Smooth muscle cell of the brain vasculature (primary cell): ENCODE results near the gene PPP1R14D.

Source experiments
- DNase-seq: peaks from one replicate; pipeline ENCODE4 v3.0.0-alpha.2; 2012; ENCODE audit warnings: low read depth, low spot score

The PPP1R14D gene

DNA sequence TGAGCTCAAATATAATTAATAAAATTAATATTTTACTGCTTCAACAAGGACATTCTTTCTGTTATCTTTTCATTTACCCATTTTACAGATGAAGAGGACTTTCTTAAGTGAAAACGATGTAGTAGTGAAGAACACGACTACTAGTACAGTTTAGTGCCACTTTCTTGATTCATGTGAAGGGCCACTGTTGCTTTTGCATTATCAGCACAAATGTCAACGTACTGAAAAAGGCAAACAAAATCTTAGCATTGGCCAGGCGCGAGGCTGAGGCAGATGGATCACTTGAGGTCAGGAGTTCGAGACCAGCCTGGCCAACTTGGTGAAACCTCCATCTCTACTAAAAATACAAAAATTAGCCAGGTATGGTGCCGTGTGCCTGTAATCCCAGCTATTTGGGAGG, 9.5 kb downstream of the PPP1R14D start:
- DNase-seq = no peak

DNA sequence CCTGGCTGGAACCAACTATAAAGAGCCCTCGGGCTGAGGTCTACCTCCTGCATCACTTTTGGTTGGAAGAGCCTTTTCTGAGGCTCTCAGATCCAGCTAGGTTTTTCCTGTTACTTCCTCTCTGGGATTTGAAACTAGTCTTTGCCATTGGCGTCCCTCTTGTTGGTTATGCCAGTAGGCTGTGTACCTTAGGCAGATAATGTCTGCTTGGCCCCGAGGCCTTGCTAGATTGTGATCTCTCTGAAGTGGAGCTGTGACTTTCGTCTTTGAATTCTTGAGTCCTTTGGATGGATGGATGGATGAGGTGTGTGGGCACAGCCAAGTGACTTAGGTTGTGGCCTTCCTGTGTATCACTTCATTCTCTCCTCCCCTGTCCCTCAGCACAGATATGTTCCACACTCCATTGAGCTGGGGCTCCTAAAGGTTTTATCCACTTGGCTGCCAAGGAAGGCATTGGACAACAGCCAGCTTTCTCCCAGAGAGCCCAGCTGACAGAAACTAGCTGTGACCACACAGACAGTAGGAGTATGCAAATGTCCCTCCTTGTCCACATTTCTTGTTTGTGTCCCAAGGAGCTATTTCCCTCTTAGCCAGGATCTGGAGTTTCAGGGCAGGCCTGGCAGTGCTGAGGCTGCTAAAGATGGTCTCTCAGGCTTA, 13.3 kb downstream of the PPP1R14D start:
- DNase-seq = no peak

DNA sequence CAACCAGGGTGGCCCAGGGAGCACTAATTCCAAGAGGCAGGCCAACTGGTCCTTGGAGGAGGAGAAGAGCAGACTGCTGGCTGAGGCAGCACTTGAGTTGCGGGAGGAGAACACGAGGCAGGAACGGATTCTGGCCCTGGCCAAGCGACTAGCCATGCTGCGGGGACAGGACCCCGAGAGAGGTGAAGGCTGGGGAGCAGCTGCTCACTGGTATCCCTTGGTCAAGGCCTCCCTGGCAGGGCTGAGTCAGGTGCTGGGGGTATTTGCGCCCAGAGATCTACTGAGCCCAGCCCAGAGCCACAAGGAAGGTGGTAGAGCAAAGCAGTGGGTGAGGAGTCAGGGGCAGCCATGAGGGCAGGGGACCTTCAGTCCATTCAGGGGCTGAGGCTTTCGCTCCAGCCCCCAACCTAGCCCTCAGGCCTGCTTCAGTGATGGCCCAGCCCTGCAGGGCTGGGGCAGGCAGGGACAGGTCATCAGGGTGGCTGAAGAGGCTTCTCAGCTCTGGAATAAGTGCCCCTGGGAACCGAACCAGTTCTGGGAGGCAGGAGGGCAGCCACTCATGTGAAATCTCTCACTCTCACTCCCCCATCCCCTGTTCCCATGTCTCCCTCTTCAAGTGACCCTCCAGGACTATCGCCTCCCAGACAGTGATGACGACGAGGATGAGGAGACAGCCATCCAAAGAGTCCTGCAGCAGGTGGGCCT, 15.6 kb downstream of the PPP1R14D start:
- no peak for DNase-seq

DNA sequence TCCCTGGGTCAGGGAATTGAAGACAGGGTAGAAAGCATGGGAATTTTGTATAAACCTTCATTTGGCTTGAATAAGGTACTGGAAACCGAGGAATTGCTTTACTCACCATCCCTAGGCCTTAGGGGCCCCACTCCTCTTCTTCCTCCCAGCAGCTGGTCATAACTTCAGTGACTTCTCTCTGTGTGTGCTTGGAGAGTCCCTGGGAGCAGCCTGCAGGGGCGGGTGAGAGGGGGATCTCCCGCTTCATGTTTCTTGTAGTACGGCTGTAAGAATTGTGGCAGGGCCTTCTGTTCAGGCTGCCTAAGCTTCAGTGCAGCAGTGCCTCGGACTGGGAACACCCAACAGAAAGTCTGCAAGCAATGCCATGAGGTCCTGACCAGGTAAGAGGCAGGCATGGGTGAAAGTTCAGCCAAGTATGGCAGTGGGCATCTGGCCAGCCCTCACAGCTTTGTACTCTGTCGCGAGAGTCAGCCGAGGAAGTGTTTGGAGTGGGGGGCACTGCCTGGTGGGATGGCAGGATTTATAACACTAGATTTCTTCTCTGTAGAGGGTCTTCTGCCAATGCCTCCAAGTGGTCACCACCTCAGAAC, 19.6 kb downstream of the PPP1R14D start:
- no peak for DNase-seq

DNA sequence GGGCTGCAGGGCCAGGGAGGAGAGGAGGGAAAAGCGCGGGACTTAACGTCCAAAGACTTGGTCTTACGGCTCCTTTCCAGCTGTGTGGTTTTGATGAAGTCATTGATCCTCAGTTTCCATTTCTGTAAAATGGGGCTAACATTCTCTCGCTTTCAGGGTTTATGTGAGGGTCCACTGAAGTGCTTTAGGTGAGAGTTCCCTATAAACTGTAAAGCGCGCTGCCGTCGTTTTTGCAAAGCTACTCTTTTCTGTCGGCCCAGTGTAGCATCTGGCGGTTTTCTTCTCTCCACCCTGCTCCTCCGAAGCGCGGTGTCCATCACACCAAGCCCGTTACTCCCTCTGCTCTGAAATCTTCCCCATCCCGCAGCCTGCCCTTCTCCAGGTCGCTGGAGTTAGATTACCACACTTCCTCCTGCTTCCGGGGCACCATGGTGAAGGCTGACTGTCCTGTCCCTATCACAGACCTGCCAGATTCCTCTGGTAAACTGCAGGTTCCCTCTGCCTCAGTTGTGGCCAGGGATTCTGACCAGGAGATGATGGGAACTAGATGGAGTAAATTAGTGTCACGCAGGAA, 20.5 kb downstream of the PPP1R14D start:
- DNase-seq = no peak

DNA sequence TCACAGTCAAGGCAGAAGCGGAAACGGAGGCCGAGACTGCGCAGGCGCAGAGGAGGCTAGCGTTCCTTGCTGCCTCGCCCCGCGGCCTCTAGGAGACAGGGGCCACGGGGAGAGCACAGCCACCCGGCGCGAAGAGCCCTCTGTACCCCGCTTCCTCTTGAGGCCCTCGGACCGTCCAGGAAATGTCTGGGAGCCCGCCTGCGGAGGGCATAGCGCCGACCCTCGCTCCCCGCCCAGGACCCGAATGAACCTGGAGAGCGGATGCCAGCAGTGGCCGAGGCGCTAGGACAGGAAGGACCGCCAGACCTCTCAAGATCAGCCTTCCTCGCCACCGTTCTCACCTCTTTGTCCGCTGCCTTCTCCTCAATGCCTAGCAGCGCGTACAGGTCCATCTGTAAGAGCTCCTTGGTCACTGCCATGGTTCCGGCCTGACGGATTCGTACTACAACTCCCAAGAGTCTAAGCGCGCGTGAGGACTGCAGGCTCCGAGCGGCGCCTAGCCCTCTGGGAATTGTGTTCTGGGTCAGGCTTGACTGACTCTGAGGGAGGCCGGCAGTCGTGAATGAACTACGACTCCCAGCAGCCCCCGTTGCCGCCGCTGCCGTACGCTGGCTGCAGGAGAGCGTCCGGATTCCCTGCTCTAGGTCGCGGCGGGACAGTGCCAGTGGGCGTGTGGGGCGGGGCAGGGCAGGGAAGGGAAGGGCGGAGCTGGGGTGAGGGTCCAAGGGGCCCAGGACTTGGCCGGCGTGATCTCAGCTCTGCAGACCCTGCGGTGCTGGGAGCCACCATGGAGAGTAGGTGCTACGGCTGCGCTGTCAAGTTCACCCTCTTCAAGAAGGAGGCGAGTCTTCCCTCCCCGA, 21.2 kb downstream of the PPP1R14D start, which contains the start of the genes DNAJC17 and ZFYVE19:
DNAJC17 (minus strand) TSS at position 446 of the 860 bp plus-strand sequence; CDS start at position 419, 27 bp downstream.
ZFYVE19 (plus strand) TSS at position 62 of the 860 bp plus-strand sequence; CDS start at position 563, 501 bp downstream.
- DNase-seq = peak; percentile 98

DNA sequence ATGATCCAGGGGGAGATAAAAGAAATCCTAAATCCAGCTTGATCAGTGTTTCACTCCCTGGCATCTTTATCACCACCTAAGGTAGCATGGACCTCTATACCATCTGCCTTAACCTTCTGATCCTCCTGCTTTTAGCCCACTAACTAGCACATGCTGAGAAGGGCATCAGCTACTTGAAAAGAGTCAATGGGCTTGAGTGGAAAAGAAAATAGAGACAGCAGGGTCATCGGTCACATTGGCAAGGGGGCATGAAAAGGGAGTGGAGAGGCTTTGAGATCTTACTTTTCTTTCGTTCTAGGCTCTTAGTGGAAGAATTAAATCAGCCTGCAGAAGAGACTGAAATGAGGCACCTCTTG, 21.9 kb downstream of the PPP1R14D start:
- no peak for DNase-seq

DNA sequence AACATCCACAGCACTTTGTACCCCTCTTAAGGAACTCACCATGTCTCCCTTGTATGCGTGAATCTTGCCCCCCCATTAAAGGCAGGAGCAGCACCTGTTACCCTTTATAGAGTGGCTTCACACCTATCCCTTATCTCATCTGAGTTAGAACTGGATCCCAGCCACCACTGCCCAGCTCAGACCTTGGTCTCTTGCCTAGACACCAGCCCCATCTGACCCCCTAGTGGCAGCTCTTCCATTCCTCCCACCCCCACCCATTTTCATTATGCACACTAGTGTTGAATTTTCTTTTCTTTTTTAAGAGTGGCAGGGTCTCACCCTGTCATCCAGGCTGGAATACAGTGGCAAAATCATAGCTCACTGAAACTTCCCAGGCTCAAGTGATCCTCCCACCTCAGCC, 24.8 kb downstream of the PPP1R14D start:
- no peak for DNase-seq

DNA sequence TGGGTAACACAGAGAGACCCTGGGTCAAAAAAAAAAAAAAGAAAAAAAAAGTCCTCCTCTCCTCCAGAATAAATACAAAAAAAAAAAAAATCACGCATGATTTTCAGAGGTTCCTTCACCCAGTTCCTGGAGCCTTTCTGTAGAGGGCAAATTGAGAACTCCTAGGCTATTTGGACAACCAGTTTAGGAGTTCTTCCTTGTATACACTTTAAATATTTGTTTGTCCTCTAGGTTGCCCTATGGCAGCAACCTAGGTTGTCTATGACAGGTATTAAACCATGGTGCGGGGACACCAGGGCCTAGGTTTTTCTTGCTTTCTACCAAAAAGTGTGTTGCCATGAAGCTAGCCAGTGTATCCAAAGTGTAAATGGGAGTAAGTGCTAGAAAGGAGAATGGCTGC, 25.4 kb downstream of the PPP1R14D start:
- no peak for DNase-seq

DNA sequence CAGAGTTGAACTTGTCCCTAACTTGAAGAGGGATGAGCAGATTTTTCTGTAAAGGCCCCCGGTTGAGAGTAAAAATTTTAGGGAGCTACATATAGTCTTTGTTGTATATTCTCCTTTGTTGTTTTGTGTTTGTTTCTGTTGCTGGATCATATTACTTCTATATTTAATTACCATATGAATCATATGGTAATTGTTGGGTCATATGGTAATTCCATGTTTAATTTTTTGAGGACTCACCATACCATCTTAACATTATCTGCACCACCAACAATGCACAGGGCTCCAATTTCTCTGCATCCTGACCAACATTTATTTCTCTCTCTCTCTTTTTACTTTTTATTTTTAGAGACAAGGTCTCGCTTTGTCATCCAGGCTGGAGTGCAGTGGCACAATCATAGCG, 29.0 kb downstream of the PPP1R14D start:
- DNase-seq = no peak

DNA sequence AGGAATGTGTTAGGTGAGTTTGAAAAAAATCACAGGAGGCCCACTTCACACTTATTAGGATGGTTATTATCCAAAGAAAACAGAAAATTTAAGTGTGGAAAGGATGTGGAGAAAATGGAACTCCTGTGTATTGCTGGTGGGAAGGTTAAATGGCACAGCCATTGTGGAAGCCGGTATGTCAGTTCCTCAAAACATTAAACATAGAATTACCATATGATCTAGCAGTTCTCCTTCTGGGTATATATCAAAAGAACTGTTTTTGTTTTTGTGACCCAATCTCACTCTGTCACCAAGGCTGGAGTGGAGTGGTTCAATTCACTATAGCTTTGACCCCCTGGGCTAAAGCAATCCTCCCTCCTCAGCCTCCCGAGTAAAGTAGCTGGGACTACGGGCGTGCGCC, 32.0 kb downstream of the PPP1R14D start:
- no peak for DNase-seq

DNA sequence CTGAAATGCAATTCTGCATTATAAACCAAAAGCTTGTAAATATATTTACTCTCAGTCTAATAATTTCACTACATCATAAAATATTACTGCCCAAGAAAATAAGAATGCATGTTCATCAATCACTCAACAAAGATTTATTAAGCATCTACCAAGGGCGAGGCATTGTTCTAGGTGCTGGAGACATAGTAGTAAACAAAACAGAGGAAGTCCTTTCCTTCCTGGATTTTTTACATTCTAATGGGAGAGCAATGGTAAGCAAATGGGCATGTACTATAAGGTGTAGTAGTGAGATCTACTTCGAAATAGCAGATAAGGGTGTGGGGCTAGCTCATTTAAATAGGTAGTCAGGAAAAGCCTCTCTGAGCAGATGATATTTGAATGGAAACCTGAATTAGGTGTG, 32.5 kb downstream of the PPP1R14D start:
- DNase-seq = no peak

DNA sequence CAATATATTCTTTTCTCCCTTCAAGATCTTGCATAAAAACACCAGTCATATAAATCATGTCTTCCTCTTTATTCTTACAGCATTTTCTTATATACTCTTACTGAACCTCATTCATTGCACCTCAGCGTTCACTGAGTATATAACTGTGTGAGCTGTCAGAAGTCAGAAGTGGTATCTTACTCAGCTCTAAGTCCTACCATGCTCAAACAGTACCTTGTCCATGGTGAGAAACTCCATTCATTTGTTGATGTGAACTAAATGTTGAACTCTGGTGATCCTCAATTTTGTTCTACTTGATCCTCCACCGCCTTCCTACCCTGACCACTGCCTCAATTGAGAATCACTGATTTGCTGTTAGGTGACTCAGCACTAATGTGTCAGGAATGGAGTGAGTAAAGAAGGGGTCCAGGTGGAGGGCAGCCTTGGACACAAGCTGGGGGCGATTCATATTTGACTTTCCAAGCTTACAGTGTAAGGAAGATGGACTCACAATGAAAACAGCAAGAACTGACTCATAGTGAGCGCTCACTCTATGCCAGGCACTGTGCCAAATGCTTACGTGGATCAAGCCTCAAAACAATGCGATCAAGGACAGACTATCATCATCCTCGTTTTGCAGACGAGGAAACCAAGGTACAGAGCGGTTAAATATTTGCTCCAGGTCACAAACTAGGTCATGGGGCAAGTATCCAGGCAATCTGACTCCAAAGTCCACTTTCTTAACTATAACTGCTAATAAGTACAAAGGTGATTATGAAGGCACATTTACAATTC, 35.1 kb downstream of the PPP1R14D start:
- peak; percentile 87 for DNase-seq

DNA sequence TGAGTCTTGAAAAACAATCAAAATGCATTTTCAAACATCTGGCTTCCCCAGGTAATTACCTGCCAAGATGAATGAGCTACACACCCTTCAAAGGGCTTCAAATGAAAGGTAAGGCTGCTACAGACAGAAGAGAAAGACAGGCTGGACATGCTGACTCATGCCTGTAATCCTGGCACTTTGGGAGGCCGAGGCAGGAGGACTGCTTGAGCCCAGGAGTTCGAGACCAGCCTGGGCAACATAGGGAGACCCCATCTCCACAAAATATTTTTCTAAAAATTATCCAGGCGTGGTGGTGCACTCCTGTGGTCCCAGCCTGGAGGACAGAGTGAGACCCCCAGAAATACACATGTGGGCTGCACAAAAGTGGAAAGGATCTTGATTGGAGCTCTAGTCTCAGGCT, 36.1 kb downstream of the PPP1R14D start:
- DNase-seq = no peak

DNA sequence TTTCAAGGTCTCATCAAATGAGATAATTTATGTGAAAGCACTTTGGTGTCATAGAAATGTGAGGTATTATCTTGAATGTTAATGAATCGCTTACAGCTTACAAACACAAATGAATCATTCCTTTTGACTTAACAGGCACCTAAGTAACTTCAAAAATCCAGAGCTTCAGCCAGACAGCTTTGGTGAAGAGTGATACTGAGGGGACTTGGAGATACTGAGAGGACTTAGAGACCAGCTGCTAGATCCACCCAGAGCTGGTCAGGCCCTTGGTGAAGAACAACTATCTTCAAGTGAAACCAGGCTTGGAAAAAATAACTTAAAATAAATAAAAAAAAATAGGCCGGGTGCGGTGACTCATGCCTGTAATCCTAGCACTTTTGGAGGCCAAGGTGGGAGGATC, 37.8 kb downstream of the PPP1R14D start:
- DNase-seq = no peak

DNA sequence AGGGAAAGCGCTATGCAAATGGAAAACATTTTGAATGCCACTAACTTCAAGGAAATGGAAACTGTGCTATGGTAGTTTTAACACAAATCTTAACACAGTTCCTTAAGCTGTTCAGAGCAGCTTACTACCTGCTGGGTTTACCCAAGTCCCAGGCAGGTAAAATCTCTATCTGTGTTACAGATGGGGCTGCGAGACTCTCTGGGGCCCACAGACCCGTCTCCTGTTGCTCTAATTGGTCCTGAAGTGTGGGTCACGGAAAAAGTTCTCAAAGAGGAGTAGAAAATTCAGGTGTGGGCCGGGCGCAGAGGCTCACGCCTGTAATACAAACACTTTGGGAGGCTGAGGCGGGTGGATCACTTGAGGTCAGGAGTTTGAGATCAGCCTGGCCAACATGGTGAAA, 38.5 kb downstream of the PPP1R14D start:
- DNase-seq = no peak

DNA sequence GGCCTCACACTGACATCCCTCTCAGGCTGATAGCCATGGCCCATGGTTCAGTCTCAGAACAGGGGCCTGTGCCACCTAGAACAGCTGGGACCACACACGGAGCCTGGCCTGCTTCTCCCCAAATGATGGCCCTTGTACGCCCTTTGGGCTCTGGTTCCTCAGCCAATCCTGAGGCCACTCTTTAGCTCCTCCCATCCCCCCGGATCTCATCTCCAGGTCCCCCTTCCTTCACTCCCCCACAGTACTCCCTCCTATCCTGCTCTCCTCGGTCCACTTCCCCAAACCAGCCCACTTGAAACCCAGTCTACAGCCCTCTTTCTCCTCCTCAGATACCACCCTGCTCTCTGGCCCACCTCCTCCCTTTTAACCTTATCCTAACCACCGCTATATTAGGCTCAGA, 39.4 kb downstream of the PPP1R14D start:
- DNase-seq = no peak

DNA sequence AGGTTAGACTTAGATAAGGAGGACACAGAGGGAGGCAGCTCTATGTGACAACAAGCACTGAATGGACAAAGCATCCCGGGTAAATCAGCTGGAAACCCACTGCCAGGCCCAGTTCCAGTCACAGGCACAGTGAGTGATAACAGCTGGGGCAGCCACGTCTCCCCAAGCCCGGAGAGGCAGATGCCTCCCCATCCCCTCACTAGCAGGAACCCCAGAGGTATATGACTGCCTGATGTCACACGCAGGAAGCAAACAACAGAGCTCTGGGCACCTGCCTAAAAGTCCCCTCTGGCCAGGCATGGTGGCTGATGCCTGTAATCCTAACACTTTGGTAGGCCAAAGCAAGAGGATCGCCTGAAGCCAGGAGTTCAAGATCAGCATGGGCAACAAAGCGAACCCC, 40.5 kb downstream of the PPP1R14D start:
- DNase-seq = no peak

DNA sequence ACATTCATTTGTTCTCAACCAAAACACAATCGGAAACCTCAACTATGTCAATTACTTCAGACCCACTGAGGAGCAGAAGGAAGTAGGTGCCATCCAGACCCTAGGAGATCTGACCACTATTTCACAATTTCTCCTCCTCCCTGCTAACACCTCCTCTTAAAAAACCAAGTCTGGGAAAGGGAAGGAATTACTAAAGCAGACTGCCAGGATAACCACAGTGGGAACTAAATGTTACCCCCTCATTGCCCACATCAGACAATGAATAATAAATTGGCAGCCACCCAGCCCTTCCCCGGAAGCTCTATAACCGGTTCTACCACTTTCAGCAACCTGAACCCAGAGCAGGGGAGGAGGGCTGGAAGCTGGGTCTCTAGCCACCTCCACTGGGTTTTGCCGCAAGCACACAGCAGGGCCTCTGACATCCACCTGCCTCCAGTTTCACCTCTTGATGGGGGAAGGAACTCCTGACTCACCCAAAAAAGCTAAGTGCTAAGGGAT, 41.1 kb downstream of the PPP1R14D start:
- no peak for DNase-seq

DNA sequence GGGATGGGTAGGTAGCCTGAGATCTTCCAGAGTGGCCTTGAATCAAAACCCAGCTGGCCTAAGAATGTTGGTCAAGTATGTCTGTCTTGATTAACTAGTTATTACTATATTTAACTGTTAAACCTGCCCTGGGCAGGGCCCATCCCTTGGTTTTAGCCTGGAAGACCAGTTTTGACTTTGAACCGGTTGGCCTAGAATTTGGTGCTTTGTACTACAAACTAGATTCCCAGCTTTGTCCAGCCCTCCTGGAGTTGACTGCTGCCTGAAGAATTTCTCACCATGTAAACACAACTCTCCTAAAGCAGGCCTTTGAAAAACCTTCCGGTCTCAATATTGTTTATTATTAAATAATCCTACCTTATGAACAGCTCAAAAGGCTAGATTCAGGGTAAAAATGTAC, 42.7 kb downstream of the PPP1R14D start:
- no peak for DNase-seq

DNA sequence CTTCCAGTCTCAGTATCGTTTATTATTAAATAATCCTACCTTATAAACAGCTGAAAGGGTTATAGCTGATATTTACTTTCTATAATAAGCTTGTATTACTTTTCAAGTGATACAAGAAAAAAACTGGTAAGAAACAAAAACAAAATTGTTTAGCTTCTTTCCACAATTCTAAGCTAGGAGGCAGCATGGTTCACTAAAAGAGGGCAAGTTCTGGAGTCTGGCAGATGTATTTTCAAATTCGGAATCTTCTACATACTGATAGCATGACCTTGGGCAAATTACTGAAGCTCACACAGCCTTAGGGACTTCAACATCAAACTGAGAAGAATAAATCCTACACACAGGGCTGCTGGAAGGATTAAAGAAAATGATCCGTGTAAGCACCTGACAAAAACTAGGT, 43.3 kb downstream of the PPP1R14D start:
- DNase-seq = no peak
